Progenitor cell of endocrine pancreas (in vitro differentiated cells): ENCODE measurements around the gene ARHGAP10. TPM values are rescaled to one million over a fixed set of nuclear protein-coding genes. Genes with fewer than 3 reads are reported as not detected.

Source experiments
- DNase-seq: peaks from one replicate; pipeline ENCODE4 v3.0.0; 2021; ENCODE audit warnings: low spot score; ENCODE audit not compliant: unreplicated experiment
- H3K27ac Mint-ChIP-seq: 2 replicates; pipeline ENCODE4 v1.8.0; 2021; ENCODE audit warnings: mild to moderate bottlenecking, moderate library complexity, mixed read lengths
- H3K27me3 Mint-ChIP-seq: 2 replicates; pipeline ENCODE4 v1.8.0; 2021; ENCODE audit warnings: mixed read lengths
- H3K36me3 Mint-ChIP-seq: 2 replicates; pipeline ENCODE4 v1.8.0; 2022; ENCODE audit warnings: mixed read lengths; ENCODE audit not compliant: insufficient read depth
- H3K4me1 Mint-ChIP-seq: 2 replicates; pipeline ENCODE4 v1.8.0; 2021; ENCODE audit warnings: low read depth, mixed read lengths
- H3K4me3 Mint-ChIP-seq: 2 replicates; pipeline ENCODE4 v1.8.0; 2021; ENCODE audit warnings: low read depth, mild to moderate bottlenecking, moderate library complexity, mixed read lengths
- H3K9me3 Mint-ChIP-seq: 2 replicates; pipeline ENCODE4 v1.8.0; 2021; ENCODE audit warnings: low read depth, mixed read lengths
- total RNA-seq: library from RNA; stranded (reverse); gene quantifications from 2 replicates; pipeline ENCODE4 v1.2.1, GENCODE V29; 2021
- TF ChIP-seq, protein P1 (sequence below): fragments of 200-600 bp; sonication (generic); IDR thresholded peaks from one replicate; pipeline ENCODE4 v1.5.0; 2021; ENCODE audit warnings: antibody characterized with exemption, mild to moderate bottlenecking; ENCODE audit not compliant: unreplicated experiment

Gene ARHGAP10
- total RNA-seq, 1 donor from 2014 or later: 11.0 TPM

DNA sequence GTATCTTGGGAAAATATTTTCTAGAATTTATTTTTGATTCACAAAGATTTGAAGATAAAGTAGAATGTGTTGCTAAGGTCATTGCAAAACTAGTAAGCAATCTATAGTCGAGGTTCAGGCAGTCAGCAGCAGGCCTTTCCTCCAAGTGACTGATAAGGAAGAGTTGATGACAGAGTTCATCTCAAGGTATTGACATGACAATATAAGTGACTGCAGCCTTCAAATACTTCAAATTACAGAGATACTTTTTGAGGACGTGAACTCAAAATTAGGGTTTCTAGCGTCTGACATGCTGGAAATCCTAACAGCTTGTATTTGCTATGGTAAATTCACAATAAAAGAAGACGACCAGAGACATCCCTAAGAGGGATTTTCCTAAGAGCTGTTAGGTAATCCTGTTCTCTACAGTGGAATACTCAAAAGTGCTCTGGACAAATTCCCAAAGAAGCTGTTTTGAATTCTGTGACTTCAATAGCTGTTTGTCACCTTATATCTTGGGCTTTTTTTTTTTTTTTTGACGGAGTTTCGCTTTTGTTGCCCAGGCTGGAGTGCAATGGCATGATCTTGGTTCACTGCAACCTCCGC lies 7.4 kb downstream of the ARHGAP10 start:
- no peak for DNase-seq
- no peaks in the 10 kb centered on the region for H3K36me3 Mint-ChIP-seq
- no peaks in the 10 kb centered on the region for H3K9me3 Mint-ChIP-seq
- H3K4me1 Mint-ChIP-seq: peaks cover 13% of the 10 kb centered on the region
- peaks cover 8% of the 10 kb centered on the region for H3K27me3 Mint-ChIP-seq
- H3K27ac Mint-ChIP-seq: no peak overlapping the region
- H3K4me3 Mint-ChIP-seq: no peak overlapping the region
- TF ChIP-seq, protein P1, sequence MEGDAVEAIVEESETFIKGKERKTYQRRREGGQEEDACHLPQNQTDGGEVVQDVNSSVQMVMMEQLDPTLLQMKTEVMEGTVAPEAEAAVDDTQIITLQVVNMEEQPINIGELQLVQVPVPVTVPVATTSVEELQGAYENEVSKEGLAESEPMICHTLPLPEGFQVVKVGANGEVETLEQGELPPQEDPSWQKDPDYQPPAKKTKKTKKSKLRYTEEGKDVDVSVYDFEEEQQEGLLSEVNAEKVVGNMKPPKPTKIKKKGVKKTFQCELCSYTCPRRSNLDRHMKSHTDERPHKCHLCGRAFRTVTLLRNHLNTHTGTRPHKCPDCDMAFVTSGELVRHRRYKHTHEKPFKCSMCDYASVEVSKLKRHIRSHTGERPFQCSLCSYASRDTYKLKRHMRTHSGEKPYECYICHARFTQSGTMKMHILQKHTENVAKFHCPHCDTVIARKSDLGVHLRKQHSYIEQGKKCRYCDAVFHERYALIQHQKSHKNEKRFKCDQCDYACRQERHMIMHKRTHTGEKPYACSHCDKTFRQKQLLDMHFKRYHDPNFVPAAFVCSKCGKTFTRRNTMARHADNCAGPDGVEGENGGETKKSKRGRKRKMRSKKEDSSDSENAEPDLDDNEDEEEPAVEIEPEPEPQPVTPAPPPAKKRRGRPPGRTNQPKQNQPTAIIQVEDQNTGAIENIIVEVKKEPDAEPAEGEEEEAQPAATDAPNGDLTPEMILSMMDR: no peak

DNA sequence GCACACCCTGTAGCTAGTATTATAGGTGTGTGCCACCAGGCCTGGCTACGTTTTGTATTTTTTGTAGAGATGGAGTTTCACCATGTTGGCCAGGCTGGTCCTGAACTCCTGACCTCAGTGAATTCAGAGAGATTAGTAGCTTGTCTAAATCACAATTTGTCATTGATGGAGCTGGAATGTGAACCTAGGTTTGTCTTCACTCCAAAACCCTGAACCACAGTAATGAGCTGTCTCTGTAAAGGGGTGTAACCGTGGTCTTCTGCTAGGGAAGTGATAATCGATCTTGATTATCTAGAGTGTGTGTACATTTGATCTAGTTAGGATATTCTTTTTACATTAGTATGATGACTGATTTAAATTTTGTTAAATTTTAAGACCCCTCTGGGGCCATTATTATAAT lies 8.3 kb downstream of the ARHGAP10 start:
- DNase-seq: no peak
- Mint-ChIP-seq H3K27me3 (peaks cover 15% of the 10 kb centered on the region), H3K4me1 (peaks cover 10% of the 10 kb centered on the region), H3K9me3 (no peaks in the 10 kb centered on the region), H3K27ac (no peak overlapping the region), H3K36me3 (peaks cover 2% of the 10 kb centered on the region), H3K4me3 (no peak overlapping the region)
- TF ChIP-seq, protein P1: no peak

DNA sequence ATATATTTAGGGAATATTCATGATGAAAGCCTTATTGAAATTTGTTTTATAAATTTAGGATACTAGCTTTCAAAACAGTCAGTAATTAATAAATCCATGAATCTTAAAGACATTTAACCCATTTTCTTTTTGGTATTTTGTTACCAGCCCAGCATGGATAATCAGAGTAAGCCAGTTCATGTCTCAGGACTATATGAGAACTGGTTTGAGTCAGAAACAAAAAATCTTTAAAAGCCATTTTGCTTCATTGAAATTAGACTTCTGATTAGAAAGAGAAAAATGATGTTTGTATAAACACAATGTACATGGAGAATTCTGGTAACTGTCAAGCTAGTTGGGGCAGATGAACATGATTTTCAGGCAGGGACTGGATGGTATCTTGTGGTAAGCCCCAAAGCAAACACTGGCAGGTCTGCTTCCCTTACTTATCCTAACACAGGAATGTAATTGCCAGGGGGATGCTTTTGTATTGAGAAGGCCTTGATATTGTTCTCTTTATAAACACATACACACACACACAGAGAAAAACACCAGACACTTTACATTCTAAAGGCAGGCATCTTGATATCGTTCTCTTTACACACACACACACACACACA lies 9.4 kb downstream of the ARHGAP10 start:
- DNase-seq: no peak
- Mint-ChIP-seq H3K9me3 (no peaks in the 10 kb centered on the region), H3K4me3 (no peak overlapping the region), H3K27me3 (peaks cover 11% of the 10 kb centered on the region), H3K4me1 (peaks cover 7% of the 10 kb centered on the region), H3K27ac (peak overlapping the region; percentile 85), H3K36me3 (peaks cover 2% of the 10 kb centered on the region)
- TF ChIP-seq, protein P1: no peak

DNA sequence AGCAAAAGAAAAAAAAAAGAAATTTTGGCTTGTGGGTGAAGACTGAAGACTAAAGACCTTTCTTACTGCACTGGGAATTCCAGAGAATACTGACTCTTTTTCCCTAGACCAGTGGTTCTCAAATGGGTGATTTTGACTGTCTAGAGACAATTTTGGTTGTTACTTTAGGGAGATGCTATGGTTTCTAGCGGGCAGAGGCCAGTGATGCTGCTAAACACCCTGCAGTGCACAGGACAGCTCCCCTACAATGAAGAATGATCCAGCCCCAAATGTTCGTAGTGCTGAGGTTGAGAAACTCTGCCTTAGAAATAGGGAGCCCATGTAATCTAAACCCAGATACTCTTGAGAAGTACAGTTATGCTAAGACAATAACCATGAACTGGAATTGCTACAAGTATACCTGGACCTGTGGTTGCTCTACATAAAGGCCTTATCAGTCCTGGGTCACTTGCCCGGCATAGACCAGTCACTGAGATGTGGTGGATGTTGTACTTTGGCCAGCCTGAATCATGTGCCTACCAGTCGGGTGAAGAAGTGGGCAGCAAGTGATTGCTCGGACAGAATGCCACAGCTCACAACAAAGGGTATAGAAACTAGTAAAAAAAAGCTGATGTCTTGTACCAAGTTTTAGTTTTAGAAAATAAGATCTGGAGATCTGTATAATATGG lies 16.0 kb downstream of the ARHGAP10 start:
- peaks cover 2% of the 10 kb centered on the region for H3K36me3 Mint-ChIP-seq
- peaks cover 19% of the 10 kb centered on the region for H3K4me1 Mint-ChIP-seq
- DNase-seq: no peak
- H3K9me3 Mint-ChIP-seq: no peaks in the 10 kb centered on the region
- H3K27me3 Mint-ChIP-seq: peaks cover 32% of the 10 kb centered on the region
- TF ChIP-seq, protein P1: no peak
- no peak overlapping the region for H3K4me3 Mint-ChIP-seq
- H3K27ac Mint-ChIP-seq: no peak overlapping the region

DNA sequence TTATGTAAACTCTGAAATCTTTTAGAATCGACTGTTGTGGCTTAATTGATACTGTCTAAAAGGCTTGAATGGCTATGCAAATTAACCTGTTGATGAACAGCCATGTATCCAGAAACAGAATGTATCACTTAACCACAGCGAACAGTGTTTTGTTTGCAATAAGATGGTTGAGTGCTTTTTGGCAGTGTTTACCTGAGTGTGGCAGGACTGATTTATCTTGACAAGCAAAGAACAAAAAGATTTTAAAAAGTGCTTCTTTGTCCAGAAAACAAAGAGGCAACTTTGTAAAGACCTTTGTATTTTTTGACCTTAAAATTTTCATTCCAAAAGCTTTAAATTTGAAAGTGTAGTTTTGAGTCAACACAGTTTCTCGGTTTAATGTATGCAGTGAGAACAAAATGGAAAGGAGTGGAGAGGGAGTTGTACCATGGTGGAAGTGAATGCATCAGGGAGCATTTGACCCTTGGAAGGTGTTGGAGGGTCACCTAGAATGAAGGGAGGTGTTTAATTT lies 18.0 kb downstream of the ARHGAP10 start:
- peaks cover 24% of the 10 kb centered on the region for H3K4me1 Mint-ChIP-seq
- H3K27ac Mint-ChIP-seq: peak overlapping the region; percentile 78
- peaks cover 2% of the 10 kb centered on the region for H3K36me3 Mint-ChIP-seq
- TF ChIP-seq, protein P1: no peak
- DNase-seq: no peak
- peaks cover 23% of the 10 kb centered on the region for H3K27me3 Mint-ChIP-seq
- H3K4me3 Mint-ChIP-seq: no peak overlapping the region
- no peaks in the 10 kb centered on the region for H3K9me3 Mint-ChIP-seq
